Cardiac muscle cell (in vitro differentiated cells and primary cell): ENCODE measurements around the gene DLG5. TPM values are rescaled to one million over a fixed set of nuclear protein-coding genes. Genes with fewer than 3 reads are reported as not detected.
"Not testable (repeated sequence)": the region's sequence is repeated elsewhere in the genome, so short reads cannot be mapped to it uniquely, and the experiment has no call there.

Experiments used
- DNase-seq, 2 donors: peaks; one replicate each; pipeline versions ENCODE4 v3.0.0 to v3.0.0-alpha.2; 2010 to 2017; ENCODE audit warnings: low read depth in 1 of 2, low spot score in 1 of 2
- H3K27ac ChIP-seq: fragments of 200-600 bp; sonication (generic); 2 replicates; pipeline ENCODE4 v1.5.1; 2016
- H3K27me3 ChIP-seq: fragments of 200-600 bp; sonication (generic); 2 replicates; pipeline ENCODE4 v1.6.0; 2016; ENCODE audit warnings: control low read depth
- H3K36me3 ChIP-seq: fragments of 200-600 bp; sonication (generic); 2 replicates; pipeline ENCODE4 v1.5.1; 2016; ENCODE audit warnings: control low read depth
- H3K4me1 ChIP-seq: fragments of 200-600 bp; sonication (generic); 2 replicates; pipeline ENCODE4 v1.8.1; 2017; ENCODE audit warnings: low read depth, mild to moderate bottlenecking, mixed run types
- H3K4me3 ChIP-seq: fragments of 200-600 bp; sonication (generic); 2 replicates; pipeline ENCODE4 v1.5.1; 2016; ENCODE audit warnings: mild to moderate bottlenecking
- H3K9me3 ChIP-seq: fragments of 200-600 bp; sonication (generic); 2 replicates; pipeline ENCODE4 v1.5.1; 2017; ENCODE audit warnings: low read depth, mild to moderate bottlenecking, control low read depth
- polyA plus RNA-seq: library from polyadenylated mRNA; unstranded; fragments of >200 nt; fragmentation: Nextera tagmentation; extraction: Ambion mirVana; gene quantifications from 2 replicates; pipeline ENCODE4 v1.2.1, GENCODE V29; 2016
- total RNA-seq: library from RNA; depleted of rRNA; stranded (reverse); fragments of >200 nt; gene quantifications from 2 replicates; pipeline ENCODE4 v1.2.3, GENCODE V29; 2016
- TF ChIP-seq, protein P1 (sequence below): IDR thresholded peaks from 2 replicates; pipeline ENCODE4 v1.5.1; 2012; ENCODE audit warnings: low read depth, mild to moderate bottlenecking, low read length

Gene DLG5
- total and polyA plus RNA-seq, 2 experiments from 2014 or later, result 20.3 to 64.4 TPM

DNA sequence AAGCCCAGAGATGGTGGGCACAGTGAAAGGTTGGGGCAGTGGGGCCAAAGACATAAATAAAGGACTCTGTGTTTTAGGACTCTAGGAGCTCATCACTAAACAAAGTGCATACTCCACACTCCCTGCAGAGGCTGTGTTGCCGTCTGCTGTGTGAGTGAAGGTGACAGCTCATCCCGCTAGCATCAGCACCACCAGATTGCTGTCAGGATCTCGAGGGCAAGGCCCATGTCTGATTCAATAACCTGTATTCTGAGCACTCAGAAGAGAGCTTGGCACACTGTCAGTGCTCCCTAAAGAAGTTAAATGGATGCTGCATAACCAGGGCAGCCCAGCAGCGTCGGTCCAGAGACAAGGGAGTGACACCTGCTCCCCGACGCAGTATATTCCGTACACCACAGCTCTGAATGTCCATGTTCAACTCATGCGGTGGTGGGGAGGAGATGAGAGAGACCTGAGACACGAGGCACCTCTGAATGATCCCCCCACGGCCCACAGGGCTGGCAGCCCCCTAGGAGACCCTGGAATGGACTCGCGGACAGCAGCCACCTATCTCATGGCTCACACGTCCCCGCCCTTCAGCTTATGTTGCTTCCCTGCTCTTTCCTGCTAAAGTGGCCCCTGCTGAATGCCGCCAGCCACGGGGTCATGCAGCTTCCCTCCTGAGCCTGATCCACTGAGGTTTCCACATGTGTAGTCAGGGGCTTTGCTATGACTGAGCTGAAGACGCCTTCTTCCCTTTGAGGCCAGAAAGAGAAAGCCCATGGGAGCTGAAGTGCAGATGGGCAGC, 156.3 kb downstream of the DLG5 start:
- peaks cover 65% of the 10 kb centered on the region for H3K4me1 ChIP-seq
- no peak for DNase-seq
- TF ChIP-seq, protein P1, sequence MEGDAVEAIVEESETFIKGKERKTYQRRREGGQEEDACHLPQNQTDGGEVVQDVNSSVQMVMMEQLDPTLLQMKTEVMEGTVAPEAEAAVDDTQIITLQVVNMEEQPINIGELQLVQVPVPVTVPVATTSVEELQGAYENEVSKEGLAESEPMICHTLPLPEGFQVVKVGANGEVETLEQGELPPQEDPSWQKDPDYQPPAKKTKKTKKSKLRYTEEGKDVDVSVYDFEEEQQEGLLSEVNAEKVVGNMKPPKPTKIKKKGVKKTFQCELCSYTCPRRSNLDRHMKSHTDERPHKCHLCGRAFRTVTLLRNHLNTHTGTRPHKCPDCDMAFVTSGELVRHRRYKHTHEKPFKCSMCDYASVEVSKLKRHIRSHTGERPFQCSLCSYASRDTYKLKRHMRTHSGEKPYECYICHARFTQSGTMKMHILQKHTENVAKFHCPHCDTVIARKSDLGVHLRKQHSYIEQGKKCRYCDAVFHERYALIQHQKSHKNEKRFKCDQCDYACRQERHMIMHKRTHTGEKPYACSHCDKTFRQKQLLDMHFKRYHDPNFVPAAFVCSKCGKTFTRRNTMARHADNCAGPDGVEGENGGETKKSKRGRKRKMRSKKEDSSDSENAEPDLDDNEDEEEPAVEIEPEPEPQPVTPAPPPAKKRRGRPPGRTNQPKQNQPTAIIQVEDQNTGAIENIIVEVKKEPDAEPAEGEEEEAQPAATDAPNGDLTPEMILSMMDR, result no peak
- no peak overlapping the region for H3K27ac ChIP-seq
- H3K36me3 ChIP-seq, result no peaks in the 10 kb centered on the region
- no peak overlapping the region for H3K4me3 ChIP-seq
- no peaks in the 10 kb centered on the region for H3K9me3 ChIP-seq
- H3K27me3 ChIP-seq, result no peaks in the 10 kb centered on the region

DNA sequence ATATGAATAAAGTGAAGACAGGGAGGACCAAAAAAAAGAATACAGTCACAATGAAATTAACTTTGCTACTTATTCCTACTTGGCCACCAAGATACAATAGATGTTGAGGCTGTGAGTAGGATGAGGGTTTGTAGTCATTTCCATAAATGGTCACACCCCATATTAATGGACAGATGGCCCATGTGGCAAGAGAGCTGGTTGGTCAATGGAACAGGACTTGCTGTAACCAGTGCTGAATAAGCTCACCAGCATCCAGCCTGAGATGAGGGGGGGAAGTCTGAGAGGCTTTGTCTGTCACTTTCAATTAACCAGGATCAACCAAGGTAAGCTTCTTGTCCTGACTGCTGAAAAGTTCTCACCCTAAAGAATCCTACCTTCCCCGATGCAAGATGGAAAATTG, 158.5 kb downstream of the DLG5 start:
- Histone ChIP-seq H3K9me3 (no peaks in the 10 kb centered on the region), H3K4me3 (no peak overlapping the region), H3K36me3 (no peaks in the 10 kb centered on the region), H3K27me3 (no peaks in the 10 kb centered on the region), H3K27ac (no peak overlapping the region), H3K4me1 (peaks cover 63% of the 10 kb centered on the region)
- no peak for DNase-seq
- TF ChIP-seq, protein P1, result no peak

DNA sequence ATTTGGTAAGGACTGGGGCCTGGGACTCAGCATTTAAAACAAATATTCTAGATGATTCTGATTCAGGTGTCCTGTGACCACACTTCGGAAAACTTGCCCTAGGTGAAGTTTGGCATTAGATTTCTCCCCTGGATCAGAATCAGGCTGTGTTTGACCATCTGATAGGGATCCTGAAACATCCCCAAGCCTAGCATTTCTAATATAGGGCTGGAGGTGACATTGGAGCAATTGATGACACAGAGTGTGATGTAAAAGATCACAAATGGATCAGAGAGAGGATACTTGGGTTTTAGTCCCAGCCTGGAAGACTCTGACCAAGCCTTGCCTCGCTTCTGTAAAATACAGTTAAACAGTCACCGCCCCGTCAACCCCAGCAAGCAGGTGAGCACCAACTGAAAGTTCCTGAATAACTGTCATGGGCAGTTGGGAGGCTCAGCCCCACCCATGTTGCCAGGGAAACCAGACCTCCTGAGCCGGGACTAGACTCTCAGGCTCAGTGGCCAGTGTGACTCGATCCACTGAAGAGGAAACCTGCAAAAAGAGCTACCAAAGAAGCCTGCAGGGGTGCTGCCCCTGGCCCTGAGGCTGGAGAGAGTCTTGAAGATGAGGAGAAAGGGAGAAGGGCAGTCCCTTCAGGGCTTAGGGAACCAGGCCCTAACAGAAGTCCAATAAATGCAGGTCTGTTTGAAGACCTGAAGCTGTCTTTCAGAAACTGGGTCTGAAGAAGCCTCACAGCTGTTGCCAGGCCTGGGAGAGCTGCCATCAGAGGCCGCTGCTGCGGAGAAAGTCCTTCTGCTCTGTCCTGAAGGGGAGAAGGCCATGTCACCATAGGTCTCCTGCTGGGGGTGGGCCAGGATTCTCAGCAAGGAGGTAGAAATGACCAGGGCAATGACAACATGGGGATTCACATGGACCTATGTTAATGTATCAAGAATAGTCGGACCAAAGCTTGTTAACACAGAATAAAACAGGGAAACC, 162.8 kb downstream of the DLG5 start:
- Histone ChIP-seq H3K27ac (peak overlapping the region; percentile 49), H3K4me1 (peaks cover 26% of the 10 kb centered on the region), H3K9me3 (no peaks in the 10 kb centered on the region), H3K4me3 (no peak overlapping the region), H3K36me3 (no peaks in the 10 kb centered on the region), H3K27me3 (no peaks in the 10 kb centered on the region)
- DNase-seq, result peak in 1 of 2 donors; percentile 17
- TF ChIP-seq, protein P1, result peak; percentile 7

DNA sequence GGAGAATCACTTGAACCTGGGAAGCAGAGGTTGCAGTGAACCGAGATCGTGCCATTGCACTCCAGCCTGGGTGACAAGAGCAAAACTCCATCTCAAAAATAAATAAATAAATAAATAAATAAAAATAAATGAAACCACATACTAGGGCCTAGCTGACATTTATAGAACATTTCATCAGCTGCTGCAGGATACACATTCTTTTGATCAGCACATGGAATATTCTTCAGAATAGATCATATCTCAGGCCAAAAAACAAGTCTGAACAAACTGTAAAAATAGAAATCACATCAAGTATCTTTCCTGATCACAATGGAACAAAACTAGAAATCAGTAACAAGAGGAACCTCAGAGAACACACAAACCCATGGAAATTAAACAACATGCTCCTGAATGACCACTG, 168.1 kb downstream of the DLG5 start:
- not testable (repeated sequence) for H3K36me3 ChIP-seq, H3K27me3 ChIP-seq, H3K4me3 ChIP-seq, H3K27ac ChIP-seq, DNase-seq, H3K9me3 ChIP-seq
- peaks cover 12% of the 10 kb centered on the region for H3K4me1 ChIP-seq

DNA sequence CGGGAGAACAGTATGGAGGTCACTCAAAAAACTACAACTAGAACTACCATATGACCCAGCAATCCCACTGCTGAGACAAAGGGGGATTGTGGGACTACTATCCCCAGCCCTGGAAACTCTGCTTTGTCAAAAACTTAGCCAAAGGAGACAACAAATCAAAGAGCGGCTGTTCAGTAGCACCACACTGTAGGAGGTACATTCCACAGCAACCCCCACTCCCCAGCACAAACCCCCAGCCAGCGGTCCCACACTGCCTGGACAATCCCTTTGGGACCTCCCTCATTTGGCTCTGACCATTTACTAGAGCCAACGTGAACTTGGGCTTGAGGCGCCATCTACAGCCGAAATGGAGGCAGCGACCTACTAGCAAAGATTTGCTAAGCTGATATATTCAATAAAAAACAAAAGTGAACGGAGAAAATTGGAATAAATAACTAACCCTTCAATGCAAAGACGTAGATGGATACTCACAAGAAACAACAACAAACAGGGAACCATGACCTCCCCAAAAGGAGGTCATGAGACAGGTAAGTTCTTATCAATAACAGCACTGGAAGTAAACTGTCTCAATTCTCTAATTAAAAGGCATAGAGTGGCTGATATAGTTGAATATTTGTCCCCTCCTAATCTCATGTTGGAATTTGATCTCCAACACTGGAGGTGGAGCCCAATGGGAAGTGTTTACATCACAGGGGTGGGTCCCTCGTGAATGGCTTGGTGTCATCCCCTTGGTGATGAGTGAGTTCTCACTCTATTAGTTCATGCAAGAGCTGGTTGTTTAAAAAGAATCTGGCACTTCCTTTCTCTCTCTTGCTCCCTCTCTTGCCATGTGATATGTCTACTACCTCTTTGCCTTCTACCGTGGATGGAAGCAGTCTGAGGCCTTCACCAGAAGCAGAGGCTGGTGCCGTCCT, 170.0 kb downstream of the DLG5 start:
- TF ChIP-seq, protein P1, result peak; percentile 86
- Histone ChIP-seq H3K4me3 (no peak overlapping the region), H3K36me3 (no peaks in the 10 kb centered on the region), H3K27me3 (no peaks in the 10 kb centered on the region), H3K27ac (peak overlapping the region; percentile 30), H3K4me1 (peaks cover 11% of the 10 kb centered on the region), H3K9me3 (no peaks in the 10 kb centered on the region)
- peak; percentile 84 to 85 for DNase-seq
